Measurements from ENCODE around the gene NEK10.
"Not testable (repeated sequence)": the region's sequence is repeated elsewhere in the genome, so short reads cannot be mapped to it uniquely, and the experiment has no call there.

Gene NEK10

GRCh38 chr3:27344192-27344591, 25.0 kb downstream of the NEK10 start:
- H3K4me3 ChIP-seq (replicated peaks in 1 of 2; ENCODE audit: low read depth in 2 of 2, low read length in 2 of 2): no peak overlapping the region
- no peak for DNase-seq (ENCODE audit: low read depth in 2 of 2)
- no peak for TF ChIP-seq CTCF (IDR thresholded peaks at IDR 0.05; ENCODE audit: low read depth, low read length)

- TF ChIP-seq CTCF (IDR thresholded peaks at IDR 0.05; ENCODE audit: low read depth, low read length): no peak
- no peak overlapping the region for H3K4me3 ChIP-seq (replicated peaks in 1 of 2; ENCODE audit: low read depth in 2 of 2, low read length in 2 of 2)
- DNase-seq (ENCODE audit: low read depth in 2 of 2): no peak
Measured at GRCh38 chr3:27342267-27342666, 26.9 kb downstream of the NEK10 start.

GRCh38 chr3:27340534-27340933, 28.6 kb downstream of the NEK10 start:
- TF ChIP-seq CTCF (IDR thresholded peaks at IDR 0.05; ENCODE audit: low read depth, low read length): no peak

GRCh38 chr3:27335571-27335970, 33.6 kb downstream of the NEK10 start:
- no peak overlapping the region for H3K4me3 ChIP-seq (replicated peaks in 1 of 2; ENCODE audit: low read depth in 2 of 2, low read length in 2 of 2)
- no peak for TF ChIP-seq CTCF (IDR thresholded peaks at IDR 0.05; ENCODE audit: low read depth, low read length)
- no peak for DNase-seq (ENCODE audit: low read depth in 2 of 2)

More at GRCh38 chr3:27340534-27340933, 28.6 kb downstream of the NEK10 start:
- H3K4me3 ChIP-seq (replicated peaks in 1 of 2; ENCODE audit: low read depth in 2 of 2, low read length in 2 of 2): no peak overlapping the region
- DNase-seq (ENCODE audit: low read depth in 2 of 2): no peak

- TF ChIP-seq CTCF (IDR thresholded peaks at IDR 0.05; ENCODE audit: low read depth, low read length): no peak
- no peak for DNase-seq (ENCODE audit: low read depth in 2 of 2)
- H3K4me3 ChIP-seq (replicated peaks in 1 of 2; ENCODE audit: low read depth in 2 of 2, low read length in 2 of 2): no peak overlapping the region
Measured at GRCh38 chr3:27333843-27334242, 35.3 kb downstream of the NEK10 start.

GRCh38 chr3:27328982-27329762, 40.0 kb downstream of the NEK10 start:
- not testable (repeated sequence) for H3K4me3 ChIP-seq (replicated peaks in 1 of 2; ENCODE audit: low read depth in 2 of 2, low read length in 2 of 2); DNase-seq (ENCODE audit: low read depth in 2 of 2)

GRCh38 chr3:27326629-27327545, 42.3 kb downstream of the NEK10 start:
- H3K4me3 ChIP-seq (replicated peaks in 1 of 2; ENCODE audit: low read depth in 2 of 2, low read length in 2 of 2): no peak overlapping the region
- peak; percentile 87 to 89 for DNase-seq (ENCODE audit: low read depth in 2 of 2)
- TF ChIP-seq CTCF (IDR thresholded peaks at IDR 0.05; ENCODE audit: low read depth, low read length): no peak

All from cardiac fibroblast (primary cell).